Smooth muscle cell (in vitro differentiated cells): ENCODE data around the gene TTLL9. TPM values are rescaled to one million over a fixed set of nuclear protein-coding genes. Genes with fewer than 3 reads are reported as not detected.
A peak's percentile ranks its signal among the peaks of the same experiment; 100 is the strongest.

Experiments
- DNase-seq: peaks from one replicate; lab custom pipeline; 2025; ENCODE audit not compliant: unreplicated experiment; lab: John Stamatoyannopoulos, UW
- H2AFZ ChIP-seq: fragments of 200-600 bp; sonication (generic); 2 replicates; pipeline ENCODE4 v1.6.0; 2016; ENCODE audit warnings: antibody characterized with exemption, low read depth, mild to moderate bottlenecking
- H3F3A ChIP-seq: fragments of 200-600 bp; sonication (generic); 2 replicates; pipeline ENCODE4 v1.6.0; 2017; ENCODE audit warnings: antibody characterized with exemption, low read depth
- H3K27ac ChIP-seq: fragments of 200-600 bp; sonication (generic); 2 replicates; pipeline ENCODE4 v1.5.1; 2016; ENCODE audit warnings: low read depth, mild to moderate bottlenecking
- H3K27me3 ChIP-seq: fragments of 200-600 bp; sonication (generic); 2 replicates; pipeline ENCODE4 v1.6.1; 2016; ENCODE audit warnings: low read depth, mild to moderate bottlenecking
- H3K36me3 ChIP-seq: fragments of 200-600 bp; sonication (generic); 2 replicates; pipeline ENCODE4 v1.5.1; 2016; ENCODE audit warnings: low read depth
- H3K4me1 ChIP-seq: fragments of 200-600 bp; sonication (generic); 2 replicates; pipeline ENCODE4 v1.5.1; 2016; ENCODE audit warnings: low read depth
- H3K4me2 ChIP-seq: fragments of 200-600 bp; sonication (generic); 2 replicates; pipeline ENCODE4 v1.6.0; 2016; ENCODE audit warnings: mild to moderate bottlenecking
- H3K4me3 ChIP-seq: fragments of 200-600 bp; sonication (generic); 2 replicates; pipeline ENCODE4 v1.5.1; 2016; ENCODE audit warnings: mild to moderate bottlenecking
- H3K79me2 ChIP-seq: fragments of 200-600 bp; sonication (generic); 2 replicates; pipeline ENCODE4 v1.6.0; 2016; ENCODE audit warnings: low read depth, mild to moderate bottlenecking
- H3K9ac ChIP-seq: fragments of 200-600 bp; sonication (generic); 2 replicates; pipeline ENCODE4 v1.6.0; 2016; ENCODE audit warnings: low read depth
- H3K9me3 ChIP-seq: fragments of 200-600 bp; sonication (generic); replicated peaks from 2 replicates; pipeline ENCODE4 v1.5.1; 2016; ENCODE audit warnings: low read depth
- H4K20me1 ChIP-seq: fragments of 200-600 bp; sonication (generic); 2 replicates; pipeline ENCODE4 v1.6.0; 2016; ENCODE audit warnings: low read depth
- CTCF ChIP-seq: fragments of 200-600 bp; sonication (generic); IDR thresholded peaks from 2 replicates; pipeline ENCODE4 v1.5.1; 2017; ENCODE audit warnings: borderline replicate concordance, mild to moderate bottlenecking, antibody characterized with exemption; ENCODE audit not compliant: insufficient read depth, poor library complexity, severe bottlenecking
- WGBS: methylation state at CpG from one replicate; pipeline ENCODE4 v1.1.7; 2016; ENCODE audit warnings: low lambda C conversion rate; 5-methylcytosine and 5-hydroxymethylcytosine counted together
- polyA plus RNA-seq: library from polyadenylated mRNA; unstranded; fragments of >200 nt; fragmentation: Nextera tagmentation; extraction: Ambion mirVana; gene quantifications from 2 replicates; pipeline ENCODE4 v1.2.1, GENCODE V29; 2016
- total RNA-seq: library from RNA; depleted of rRNA; stranded (reverse); fragments of >200 nt; gene quantifications from 2 replicates; pipeline ENCODE4 v1.2.3, GENCODE V29; 2014

Gene TTLL9
- total and polyA plus RNA-seq, 2 experiments from 2014 or later = 0.13 TPM; not detected in 1

GRCh38 chr20:31868853-31869672 is 1.4 kb upstream of the TTLL9 start:
- Histone ChIP-seq H3K4me2 (peak overlapping the region; percentile 99), H3K9ac (no peak overlapping the region), H3K9me3 (no peaks in the 10 kb centered on the region), H3F3A (no peaks in the 10 kb centered on the region), H3K27ac (no peak overlapping the region), H4K20me1 (no peaks in the 10 kb centered on the region), H3K27me3 (peaks cover 15% of the 10 kb centered on the region), H3K36me3 (no peaks in the 10 kb centered on the region), H3K4me1 (no peaks in the 10 kb centered on the region), H2AFZ (no peak overlapping the region), H3K79me2 (no peaks in the 10 kb centered on the region), H3K4me3 (peak overlapping the region; percentile 87)
- no peak for DNase-seq
- no peak for TF ChIP-seq CTCF
- 92% methylated on average over 12 of the region's 12 CpGs for WGBS

GRCh38 chr20:31869673-31869941 is 827 bp upstream of the TTLL9 start:
- Histone ChIP-seq H2AFZ (peak overlapping the region; percentile 98), H4K20me1 (no peaks in the 10 kb centered on the region), H3K4me1 (no peaks in the 10 kb centered on the region), H3K79me2 (no peaks in the 10 kb centered on the region), H3K9ac (peak overlapping the region; percentile 71), H3K4me2 (peak overlapping the region; percentile 99), H3K9me3 (no peaks in the 10 kb centered on the region), H3K27me3 (peaks cover 15% of the 10 kb centered on the region), H3K36me3 (no peaks in the 10 kb centered on the region), H3K27ac (no peak overlapping the region), H3K4me3 (peak overlapping the region; percentile 87), H3F3A (no peaks in the 10 kb centered on the region)
- no peak for DNase-seq
- TF ChIP-seq CTCF = no peak
- WGBS = 22% methylated on average over 1 of the region's 1 CpG

- peak overlapping the region; percentile 87 for H3K4me3 ChIP-seq
- TF ChIP-seq CTCF = no peak
- no peak overlapping the region for H3K27ac ChIP-seq
- H3K9ac ChIP-seq = peak overlapping the region; percentile 71
- H3K36me3 ChIP-seq = no peaks in the 10 kb centered on the region
- peaks cover 15% of the 10 kb centered on the region for H3K27me3 ChIP-seq
- H3K4me2 ChIP-seq = peak overlapping the region; percentile 99
- H3K9me3 ChIP-seq = no peaks in the 10 kb centered on the region
- no peaks in the 10 kb centered on the region for H3F3A ChIP-seq
- 13% methylated on average over 18 of the region's 24 CpGs for WGBS
- no peaks in the 10 kb centered on the region for H4K20me1 ChIP-seq
- peak overlapping the region; percentile 98 for H2AFZ ChIP-seq
- no peaks in the 10 kb centered on the region for H3K4me1 ChIP-seq
- DNase-seq = no peak
- no peaks in the 10 kb centered on the region for H3K79me2 ChIP-seq
Observed at GRCh38 chr20:31870726-31871617, 538 bp downstream of the TTLL9 start.
